ENCODE measurements around the gene WDR5.

DNA sequence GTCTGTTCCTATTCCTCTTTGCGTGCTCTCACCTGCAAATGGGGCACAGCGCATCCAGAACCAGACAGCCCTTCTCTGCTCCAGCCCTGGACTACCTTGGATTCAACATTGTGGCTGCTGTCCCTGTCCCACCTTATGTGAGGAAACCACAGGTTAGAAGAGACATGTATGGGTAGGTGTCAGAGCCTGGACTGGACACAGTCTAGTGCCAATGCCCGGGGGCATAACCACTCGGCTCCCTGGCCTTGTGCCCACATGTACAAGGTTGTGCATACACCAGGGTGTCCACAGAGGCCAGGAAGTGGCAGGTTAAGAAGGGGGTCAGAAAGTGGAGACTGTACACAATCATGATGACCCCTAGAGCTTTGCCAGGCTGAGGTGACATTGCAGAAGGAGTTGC lies 45.9 kb upstream of the WDR5 start:
- TF ChIP-seq, protein P1, sequence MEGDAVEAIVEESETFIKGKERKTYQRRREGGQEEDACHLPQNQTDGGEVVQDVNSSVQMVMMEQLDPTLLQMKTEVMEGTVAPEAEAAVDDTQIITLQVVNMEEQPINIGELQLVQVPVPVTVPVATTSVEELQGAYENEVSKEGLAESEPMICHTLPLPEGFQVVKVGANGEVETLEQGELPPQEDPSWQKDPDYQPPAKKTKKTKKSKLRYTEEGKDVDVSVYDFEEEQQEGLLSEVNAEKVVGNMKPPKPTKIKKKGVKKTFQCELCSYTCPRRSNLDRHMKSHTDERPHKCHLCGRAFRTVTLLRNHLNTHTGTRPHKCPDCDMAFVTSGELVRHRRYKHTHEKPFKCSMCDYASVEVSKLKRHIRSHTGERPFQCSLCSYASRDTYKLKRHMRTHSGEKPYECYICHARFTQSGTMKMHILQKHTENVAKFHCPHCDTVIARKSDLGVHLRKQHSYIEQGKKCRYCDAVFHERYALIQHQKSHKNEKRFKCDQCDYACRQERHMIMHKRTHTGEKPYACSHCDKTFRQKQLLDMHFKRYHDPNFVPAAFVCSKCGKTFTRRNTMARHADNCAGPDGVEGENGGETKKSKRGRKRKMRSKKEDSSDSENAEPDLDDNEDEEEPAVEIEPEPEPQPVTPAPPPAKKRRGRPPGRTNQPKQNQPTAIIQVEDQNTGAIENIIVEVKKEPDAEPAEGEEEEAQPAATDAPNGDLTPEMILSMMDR (conservative IDR thresholded peaks at IDR 0.05; ENCODE audit: low read depth, low read length): no peak
- no peak for TF ChIP-seq EZH2 (IDR thresholded peaks at IDR 0.05; ENCODE audit: low read length, unreplicated experiment)
